Trophoblast cell (in vitro differentiated cells and primary cell): ENCODE data around the gene TECR.

ENCODE experiments used
- DNase-seq, 2 donors: peaks; one replicate each; pipeline ENCODE4 v3.0.0-alpha.2; 2016
- H2AFZ ChIP-seq: 2 replicates; pipeline ENCODE4 v1.6.1; 2013; ENCODE audit warnings: low read length, moderate library complexity, mild to moderate bottlenecking; ENCODE audit not compliant: insufficient read depth, poor library complexity
- H2AK5ac ChIP-seq: 2 replicates; pipeline ENCODE4 v1.6.1; 2013; ENCODE audit warnings: mild to moderate bottlenecking, low read length
- H2BK120ac ChIP-seq: 2 replicates; pipeline ENCODE4 v1.6.1; 2013; ENCODE audit warnings: low read length, mild to moderate bottlenecking, moderate library complexity; ENCODE audit not compliant: insufficient read depth, poor library complexity
- H2BK12ac ChIP-seq: 2 replicates; pipeline ENCODE4 v1.6.1; 2013; ENCODE audit warnings: mild to moderate bottlenecking, low read length, moderate library complexity
- H2BK5ac ChIP-seq: 2 replicates; pipeline ENCODE4 v1.6.1; 2013; ENCODE audit warnings: low read length, low read depth, moderate library complexity, mild to moderate bottlenecking; ENCODE audit not compliant: poor library complexity
- H3K14ac ChIP-seq: 2 replicates; pipeline ENCODE4 v1.6.1; 2013; ENCODE audit warnings: mild to moderate bottlenecking, low read length
- H3K18ac ChIP-seq: 2 replicates; pipeline ENCODE4 v1.6.1; 2013; ENCODE audit warnings: mild to moderate bottlenecking, low read length
- H3K23ac ChIP-seq: 2 replicates; pipeline ENCODE4 v1.6.1; 2013; ENCODE audit warnings: low read length
- H3K27ac ChIP-seq: 2 replicates; pipeline ENCODE4 v1.5.1; 2013; ENCODE audit warnings: low read depth, mild to moderate bottlenecking, inconsistent platforms, low read length, moderate library complexity
- H3K27me3 ChIP-seq: 2 replicates; pipeline ENCODE4 v1.6.1; 2013; ENCODE audit warnings: inconsistent platforms, mild to moderate bottlenecking, low read length, moderate library complexity; ENCODE audit not compliant: insufficient read depth
- H3K36me3 ChIP-seq, 2 experiments: 1 replicate in 1 of 2; 2 replicates in 1 of 2; pipeline ENCODE4 v1.6.1; 2013; ENCODE audit warnings: low read length in 2 of 2, mild to moderate bottlenecking in 2 of 2, moderate library complexity in 1 of 2; ENCODE audit not compliant: insufficient read depth in 2 of 2, control insufficient read depth in 1 of 2
- H3K4ac ChIP-seq: 2 replicates; pipeline ENCODE4 v1.6.1; 2013; ENCODE audit warnings: low read depth, mild to moderate bottlenecking, low read length, moderate library complexity
- H3K4me1 ChIP-seq, 2 experiments: 1 replicate in 1 of 2; 2 replicates in 1 of 2; pipeline ENCODE4 v1.6.1; 2013; ENCODE audit warnings: low read length in 2 of 2, mild to moderate bottlenecking in 2 of 2, moderate library complexity in 1 of 2; ENCODE audit not compliant: insufficient read depth in 2 of 2, control insufficient read depth in 1 of 2
- H3K4me2 ChIP-seq: 2 replicates; pipeline ENCODE4 v1.6.1; 2013; ENCODE audit warnings: inconsistent platforms, mild to moderate bottlenecking, low read length, moderate library complexity
- H3K4me3 ChIP-seq: 2 replicates; pipeline ENCODE4 v1.5.1; 2013; ENCODE audit warnings: mild to moderate bottlenecking, low read depth, low read length, inconsistent platforms
- H3K79me1 ChIP-seq: one replicate; pipeline ENCODE4 v1.6.1; 2013; ENCODE audit warnings: low read length
- H3K79me2 ChIP-seq: 2 replicates; pipeline ENCODE4 v1.6.1; 2013; ENCODE audit warnings: low read length, mild to moderate bottlenecking; ENCODE audit not compliant: control insufficient read depth, insufficient read depth, poor library complexity
- H3K9ac ChIP-seq: 2 replicates; pipeline ENCODE4 v1.6.1; 2013; ENCODE audit warnings: mild to moderate bottlenecking, low read length
- H3K9me3 ChIP-seq: 2 replicates; pipeline ENCODE4 v1.6.1; 2013; ENCODE audit warnings: low read depth, mild to moderate bottlenecking, control low read depth, inconsistent platforms, low read length; ENCODE audit not compliant: insufficient read depth
- H4K12ac ChIP-seq: 2 replicates; pipeline ENCODE4 v1.6.1; 2013; ENCODE audit warnings: low read depth, mild to moderate bottlenecking, low read length, moderate library complexity
- H4K8ac ChIP-seq: 2 replicates; pipeline ENCODE4 v1.6.1; 2013; ENCODE audit warnings: low read depth, mild to moderate bottlenecking, low read length, moderate library complexity
- H4K91ac ChIP-seq: one replicate; pipeline ENCODE4 v1.6.1; 2013; ENCODE audit warnings: low read depth, mild to moderate bottlenecking, low read length, moderate library complexity
- WGBS: extraction: QIAGEN DNeasy Blood & Tissue Kit; methylation state at CpG from one replicate; pipeline ENCODE4 v1.1.7; 2013; ENCODE audit warnings: missing lambda C conversion rate; ENCODE audit not compliant: insufficient read length, insufficient coverage; ENCODE audit errors: extremely low coverage; 5-methylcytosine and 5-hydroxymethylcytosine counted together

Gene TECR

GRCh38 chr19:14507704-14508542 lies 21.5 kb upstream of the TECR start:
- Histone ChIP-seq H3K36me3 (no peaks in the 10 kb centered on the region), H3K9me3 (no peaks in the 10 kb centered on the region), H3K79me1 (peaks cover 11% of the 10 kb centered on the region), H2AFZ (no peak overlapping the region), H4K91ac (no peak overlapping the region), H3K4me3 (no peak overlapping the region), H3K27me3 (no peaks in the 10 kb centered on the region), H4K12ac (no peak overlapping the region), H3K4me1 (peaks cover 7 to 13% of the 10 kb centered on the region in 2 experiments), H3K14ac (no peak overlapping the region), H3K9ac (no peak overlapping the region), H2AK5ac (no peak overlapping the region), H3K4ac (no peak overlapping the region), H3K23ac (no peak overlapping the region), H3K4me2 (no peak overlapping the region), H3K18ac (no peak overlapping the region), H3K79me2 (no peaks in the 10 kb centered on the region), H2BK120ac (no peak overlapping the region), H4K8ac (no peak overlapping the region), H2BK5ac (no peak overlapping the region), H3K27ac (no peak overlapping the region), H2BK12ac (no peak overlapping the region)
- peak; percentile 91 to 95 for DNase-seq
- no CpG with 5 or more reads among the region's 12 CpGs for WGBS

GRCh38 chr19:14510311-14511228 lies 18.8 kb upstream of the TECR start:
- H4K12ac ChIP-seq = no peak overlapping the region
- DNase-seq = peak; percentile 69 to 77
- peaks cover 13 to 17% of the 10 kb centered on the region in 2 experiments for H3K36me3 ChIP-seq
- H3K27ac ChIP-seq = no peak overlapping the region
- H4K91ac ChIP-seq = no peak overlapping the region
- H4K8ac ChIP-seq = no peak overlapping the region
- H2BK120ac ChIP-seq = no peak overlapping the region
- no peak overlapping the region for H3K9ac ChIP-seq
- no peak overlapping the region for H3K18ac ChIP-seq
- H3K9me3 ChIP-seq = no peaks in the 10 kb centered on the region
- no peaks in the 10 kb centered on the region for H3K79me2 ChIP-seq
- H3K79me1 ChIP-seq = peaks cover 7% of the 10 kb centered on the region
- H2BK5ac ChIP-seq = no peak overlapping the region
- H3K27me3 ChIP-seq = no peaks in the 10 kb centered on the region
- WGBS = no CpG with 5 or more reads among the region's 22 CpGs
- no peak overlapping the region for H3K4me3 ChIP-seq
- no peak overlapping the region for H2AFZ ChIP-seq
- H3K23ac ChIP-seq = no peak overlapping the region
- H3K4me1 ChIP-seq = peaks cover 5 to 9% of the 10 kb centered on the region in 2 experiments
- no peak overlapping the region for H2BK12ac ChIP-seq
- no peak overlapping the region for H3K14ac ChIP-seq
- no peak overlapping the region for H3K4ac ChIP-seq
- no peak overlapping the region for H2AK5ac ChIP-seq
- H3K4me2 ChIP-seq = no peak overlapping the region

DNA sequence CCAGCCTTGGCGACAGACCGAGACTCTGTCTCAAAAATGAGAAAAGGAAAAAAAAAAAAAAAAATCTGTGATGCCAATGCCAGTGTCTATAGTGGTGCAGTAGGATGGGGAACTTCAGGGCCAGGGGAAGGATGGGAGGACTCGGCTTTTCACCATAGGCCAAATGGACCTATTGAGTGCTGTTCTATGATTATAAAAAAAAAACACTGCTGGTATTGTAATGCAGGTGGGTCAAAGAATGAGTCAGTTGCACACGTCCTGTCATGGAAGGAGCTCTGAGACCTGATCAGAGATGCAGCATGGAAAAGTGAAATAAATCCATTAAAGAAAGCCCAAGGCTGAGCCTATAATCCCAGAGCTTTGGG lies 18.2 kb upstream of the TECR start:
- peak in 1 of 2 donors; percentile 53 for DNase-seq
- Histone ChIP-seq H4K8ac (no peak overlapping the region), H3K9ac (no peak overlapping the region), H3K4me3 (no peak overlapping the region), H2AK5ac (no peak overlapping the region), H2BK5ac (no peak overlapping the region), H2BK120ac (no peak overlapping the region), H3K79me1 (peaks cover 2% of the 10 kb centered on the region), H3K79me2 (peaks cover 1% of the 10 kb centered on the region), H3K4me1 (peaks cover 7% of the 10 kb centered on the region in 2 experiments), H3K18ac (no peak overlapping the region), H2BK12ac (no peak overlapping the region), H2AFZ (no peak overlapping the region), H3K9me3 (no peaks in the 10 kb centered on the region), H3K4me2 (no peak overlapping the region), H3K23ac (no peak overlapping the region), H4K91ac (no peak overlapping the region), H3K27me3 (no peaks in the 10 kb centered on the region), H3K4ac (no peak overlapping the region), H3K14ac (no peak overlapping the region), H3K27ac (no peak overlapping the region), H3K36me3 (peaks cover 20 to 23% of the 10 kb centered on the region in 2 experiments), H4K12ac (no peak overlapping the region)
- WGBS = no CpG with 5 or more reads among the region's 4 CpGs

DNA sequence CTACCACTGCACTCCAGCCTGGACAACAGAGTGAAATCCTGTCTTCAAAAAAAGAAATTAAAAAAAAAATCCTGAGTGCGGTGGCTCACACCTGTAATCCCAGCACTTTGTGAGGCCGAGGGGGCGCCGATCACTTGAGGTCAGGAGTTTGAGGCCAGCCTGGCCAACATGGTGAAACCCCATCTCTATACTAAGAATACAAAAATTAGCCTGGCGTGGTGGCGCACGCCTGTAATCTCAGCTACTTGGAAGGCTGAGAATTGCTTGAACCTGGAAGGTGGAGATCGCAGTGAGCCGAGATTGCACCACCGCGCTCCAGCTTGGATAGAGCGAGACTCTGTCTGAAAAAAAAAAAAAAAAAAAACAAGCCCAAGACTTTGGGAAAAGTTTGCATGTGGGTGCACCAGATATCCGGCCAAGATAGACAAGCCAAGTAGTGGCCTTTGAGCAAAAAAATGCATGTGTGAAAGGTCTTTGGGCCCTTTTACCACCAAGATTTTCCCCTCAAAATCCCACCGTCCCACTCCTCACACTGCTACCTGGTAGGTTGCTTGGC lies 16.9 kb upstream of the TECR start:
- Histone ChIP-seq H3K4me1 (peaks cover 10 to 13% of the 10 kb centered on the region in 2 experiments), H2BK5ac (no peak overlapping the region), H3K36me3 (peaks cover 25 to 28% of the 10 kb centered on the region in 2 experiments), H4K12ac (no peak overlapping the region), H3K9me3 (no peaks in the 10 kb centered on the region), H3K14ac (no peak overlapping the region), H4K91ac (no peak overlapping the region), H4K8ac (no peak overlapping the region), H3K4me3 (no peak overlapping the region), H2BK120ac (no peak overlapping the region), H2AK5ac (no peak overlapping the region), H3K23ac (no peak overlapping the region), H3K27me3 (no peaks in the 10 kb centered on the region), H3K18ac (no peak overlapping the region), H3K9ac (no peak overlapping the region), H3K4me2 (no peak overlapping the region), H3K79me1 (peaks cover 2% of the 10 kb centered on the region), H2BK12ac (no peak overlapping the region), H2AFZ (no peak overlapping the region), H3K4ac (no peak overlapping the region), H3K27ac (no peak overlapping the region), H3K79me2 (peaks cover 13% of the 10 kb centered on the region)
- WGBS = no CpG with 5 or more reads among the region's 14 CpGs
- peak; percentile 53 to 66 for DNase-seq
